ENCODE data around the gene SPEF2.

The SPEF2 gene

GRCh38 chr5:35656721-35657120 lies 39.1 kb downstream of the SPEF2 start:
- TF ChIP-seq, protein P1, sequence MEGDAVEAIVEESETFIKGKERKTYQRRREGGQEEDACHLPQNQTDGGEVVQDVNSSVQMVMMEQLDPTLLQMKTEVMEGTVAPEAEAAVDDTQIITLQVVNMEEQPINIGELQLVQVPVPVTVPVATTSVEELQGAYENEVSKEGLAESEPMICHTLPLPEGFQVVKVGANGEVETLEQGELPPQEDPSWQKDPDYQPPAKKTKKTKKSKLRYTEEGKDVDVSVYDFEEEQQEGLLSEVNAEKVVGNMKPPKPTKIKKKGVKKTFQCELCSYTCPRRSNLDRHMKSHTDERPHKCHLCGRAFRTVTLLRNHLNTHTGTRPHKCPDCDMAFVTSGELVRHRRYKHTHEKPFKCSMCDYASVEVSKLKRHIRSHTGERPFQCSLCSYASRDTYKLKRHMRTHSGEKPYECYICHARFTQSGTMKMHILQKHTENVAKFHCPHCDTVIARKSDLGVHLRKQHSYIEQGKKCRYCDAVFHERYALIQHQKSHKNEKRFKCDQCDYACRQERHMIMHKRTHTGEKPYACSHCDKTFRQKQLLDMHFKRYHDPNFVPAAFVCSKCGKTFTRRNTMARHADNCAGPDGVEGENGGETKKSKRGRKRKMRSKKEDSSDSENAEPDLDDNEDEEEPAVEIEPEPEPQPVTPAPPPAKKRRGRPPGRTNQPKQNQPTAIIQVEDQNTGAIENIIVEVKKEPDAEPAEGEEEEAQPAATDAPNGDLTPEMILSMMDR (IDR thresholded peaks at IDR 0.05; ENCODE audit: low read depth, low read length, missing control alignments) = no peak

DNA sequence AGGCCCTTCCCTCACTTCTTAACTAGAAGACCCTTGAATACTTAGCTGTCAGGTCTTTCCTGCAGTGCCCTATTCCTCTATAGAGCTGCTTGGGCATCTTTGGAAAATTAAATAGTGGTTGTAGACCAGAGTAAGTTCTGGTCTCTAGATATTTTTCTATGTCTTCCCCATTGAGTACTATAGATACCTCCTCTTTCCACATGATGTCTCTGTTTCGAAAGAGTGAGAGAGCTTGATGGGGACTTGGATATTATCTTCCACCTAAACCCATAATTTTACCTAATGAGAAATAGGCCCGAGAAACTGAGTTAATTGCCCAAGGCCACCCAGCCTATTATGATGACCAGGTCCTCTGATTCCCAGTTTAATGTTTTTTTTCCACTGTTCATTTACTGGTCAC lies 40.2 kb downstream of the SPEF2 start:
- no peak for DNase-seq (ENCODE audit: extremely low read depth, low read depth)
- TF ChIP-seq, protein P1 (IDR thresholded peaks at IDR 0.05; ENCODE audit: low read depth, low read length, missing control alignments) = no peak
- H3K4me3 ChIP-seq (replicated peaks; ENCODE audit: low read depth, low read length) = no peak overlapping the region

More at GRCh38 chr5:35656721-35657120, 39.1 kb downstream of the SPEF2 start:
- no peak overlapping the region for H3K4me3 ChIP-seq (replicated peaks; ENCODE audit: low read depth, low read length)
- no peak for DNase-seq (ENCODE audit: extremely low read depth, low read depth)

GRCh38 chr5:35659556-35659955 lies 41.9 kb downstream of the SPEF2 start:
- no peak overlapping the region for H3K4me3 ChIP-seq (replicated peaks; ENCODE audit: low read depth, low read length)
- TF ChIP-seq, protein P1 (IDR thresholded peaks at IDR 0.05; ENCODE audit: low read depth, low read length, missing control alignments) = no peak
- DNase-seq (ENCODE audit: extremely low read depth, low read depth) = no peak

- no peak for DNase-seq (ENCODE audit: extremely low read depth, low read depth)
- no peak overlapping the region for H3K4me3 ChIP-seq (replicated peaks; ENCODE audit: low read depth, low read length)
- TF ChIP-seq, protein P1 (IDR thresholded peaks at IDR 0.05; ENCODE audit: low read depth, low read length, missing control alignments) = no peak
Observed at GRCh38 chr5:35660451-35660850, 42.8 kb downstream of the SPEF2 start.

DNA sequence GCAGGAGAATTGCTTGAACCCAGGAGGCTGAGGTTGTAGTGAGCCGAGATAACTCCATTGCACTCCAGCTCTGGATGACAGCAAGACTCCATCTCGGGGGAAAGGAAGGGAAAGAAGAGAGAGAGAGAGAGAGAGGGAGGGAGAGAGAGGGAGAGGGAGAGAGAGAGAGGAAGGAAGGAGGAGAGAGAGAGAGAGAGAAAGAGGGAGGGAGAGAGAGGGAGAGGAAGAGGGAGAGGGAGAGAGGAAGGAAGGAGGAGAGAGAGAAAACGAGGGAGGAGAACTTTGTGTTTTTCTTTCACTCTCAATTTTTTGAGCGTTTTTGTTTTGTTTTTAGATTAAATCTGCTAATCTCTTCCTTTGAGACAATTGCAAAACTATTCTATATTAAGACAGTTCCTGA lies 46.9 kb downstream of the SPEF2 start:
- H3K4me3 ChIP-seq (replicated peaks; ENCODE audit: low read depth, low read length) = no peak overlapping the region
- DNase-seq (ENCODE audit: extremely low read depth, low read depth) = no peak
- TF ChIP-seq, protein P1 (IDR thresholded peaks at IDR 0.05; ENCODE audit: low read depth, low read length, missing control alignments) = no peak

DNA sequence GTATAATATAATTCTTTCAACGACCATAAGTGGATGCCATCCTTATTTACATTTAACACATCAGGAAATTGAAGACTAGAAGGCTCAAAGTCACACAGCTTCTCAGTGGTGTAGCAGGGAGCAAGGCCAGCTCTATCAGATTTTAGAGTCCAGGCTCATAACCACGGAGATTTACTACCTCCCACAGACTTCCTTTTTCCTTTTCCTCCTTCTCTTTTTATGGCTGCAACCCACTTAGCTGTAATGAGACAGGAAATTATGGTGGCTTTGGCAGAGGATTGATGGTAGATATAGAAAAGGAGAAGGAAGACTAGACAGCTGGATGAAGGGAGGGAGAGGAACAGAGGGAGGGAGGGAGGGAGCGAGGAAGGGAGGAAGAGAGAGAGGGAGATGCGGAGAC lies 47.4 kb downstream of the SPEF2 start:
- DNase-seq (ENCODE audit: extremely low read depth, low read depth) = no peak
- TF ChIP-seq, protein P1 (IDR thresholded peaks at IDR 0.05; ENCODE audit: low read depth, low read length, missing control alignments) = no peak
- no peak overlapping the region for H3K4me3 ChIP-seq (replicated peaks; ENCODE audit: low read depth, low read length)

DNA sequence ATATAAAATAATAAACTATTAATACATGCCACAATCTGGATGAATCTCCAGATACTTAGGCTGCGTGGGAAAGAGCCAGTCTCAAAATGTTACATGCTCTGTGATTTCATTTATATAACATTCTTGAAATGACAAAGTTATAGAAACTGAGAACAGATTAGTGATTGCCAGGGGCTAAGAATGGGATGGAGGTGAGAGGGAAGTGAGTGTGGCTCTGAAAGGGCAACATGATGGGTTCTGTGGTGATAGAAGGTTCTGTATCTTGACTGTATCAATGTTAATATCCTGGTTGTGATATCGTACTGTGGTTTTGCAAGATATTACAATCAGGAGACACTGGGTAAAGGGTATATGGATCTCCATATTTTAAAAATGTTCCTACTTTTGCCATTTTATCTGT lies 50.7 kb downstream of the SPEF2 start:
- no peak overlapping the region for H3K4me3 ChIP-seq (replicated peaks; ENCODE audit: low read depth, low read length)
- no peak for DNase-seq (ENCODE audit: extremely low read depth, low read depth)
- TF ChIP-seq, protein P1 (IDR thresholded peaks at IDR 0.05; ENCODE audit: low read depth, low read length, missing control alignments) = no peak
